Measurements from ENCODE around the gene IL3. TPM values are rescaled to one million over a fixed set of nuclear protein-coding genes. Genes with fewer than 3 reads are reported as not detected.

Gene IL3
- polyA plus RNA-seq, 12 donors: not detected

- DNase-seq: no peak
Observed at GRCh38 chr5:132025403-132025971, 35.0 kb upstream of the IL3 start.

- DNase-seq: no peak
Observed at GRCh38 chr5:132026516-132027008, 33.9 kb upstream of the IL3 start.

- no peak for DNase-seq
Observed at GRCh38 chr5:132027027-132027426, 33.4 kb upstream of the IL3 start.

- DNase-seq: no peak
Observed at GRCh38 chr5:132029609-132030330, 30.7 kb upstream of the IL3 start.

GRCh38 chr5:132030610-132031009, 29.8 kb upstream of the IL3 start:
- no peak for DNase-seq

- DNase-seq: no peak
Observed at GRCh38 chr5:132032196-132032595, 28.3 kb upstream of the IL3 start.

- DNase-seq: no peak
Observed at GRCh38 chr5:132033122-132033521, 27.3 kb upstream of the IL3 start.

- DNase-seq: no peak
Observed at GRCh38 chr5:132037353-132037752, 23.1 kb upstream of the IL3 start.

GRCh38 chr5:132044207-132044606, 16.2 kb upstream of the IL3 start:
- DNase-seq: no peak

GRCh38 chr5:132046880-132047299, 13.6 kb upstream of the IL3 start:
- no peak for DNase-seq

- no peak for DNase-seq
Observed at GRCh38 chr5:132049093-132049492, 11.4 kb upstream of the IL3 start.

GRCh38 chr5:132049559-132049958, 10.9 kb upstream of the IL3 start:
- no peak for DNase-seq

GRCh38 chr5:132050136-132050535, 10.3 kb upstream of the IL3 start:
- DNase-seq: no peak

GRCh38 chr5:132050661-132051552, 9.5 kb upstream of the IL3 start:
- no peak for DNase-seq

- DNase-seq: no peak
Observed at GRCh38 chr5:132052520-132052919, 7.9 kb upstream of the IL3 start.

- no peak for DNase-seq
Observed at GRCh38 chr5:132053483-132053882, 7.0 kb upstream of the IL3 start.

- DNase-seq: no peak
Observed at GRCh38 chr5:132054031-132054696, 6.3 kb upstream of the IL3 start.

GRCh38 chr5:132054697-132055440, 5.6 kb upstream of the IL3 start:
- no peak for DNase-seq

- no peak for DNase-seq
Observed at GRCh38 chr5:132055441-132055807, 5.0 kb upstream of the IL3 start.

GRCh38 chr5:132055808-132056609, 4.4 kb upstream of the IL3 start:
- DNase-seq: no peak

All from muscle of arm (tissue), 12 donors.